Suprapubic skin (tissue), 3 donors: Measurements from ENCODE around the gene GPD2.

Experiments
- CTCF ChIP-seq, 2 donors: fragments of 200-600 bp in 1 of 2; fragments of 450-650 bp in 1 of 2; sonication (generic) in 1 of 2; IDR thresholded peaks; one replicate each; pipeline ENCODE4 v1.5.1; 2016 to 2019; ENCODE audit warnings: antibody characterized with exemption in 2 of 2, mild to moderate bottlenecking in 1 of 2, moderate library complexity in 1 of 2
- POLR2A ChIP-seq, 2 donors: fragments of 450-650 bp; IDR thresholded peaks; one replicate each; pipeline ENCODE4 v1.6.1; 2017; ENCODE audit warnings: antibody characterized with exemption in 2 of 2, mild to moderate bottlenecking in 2 of 2, moderate library complexity in 2 of 2

DNA sequence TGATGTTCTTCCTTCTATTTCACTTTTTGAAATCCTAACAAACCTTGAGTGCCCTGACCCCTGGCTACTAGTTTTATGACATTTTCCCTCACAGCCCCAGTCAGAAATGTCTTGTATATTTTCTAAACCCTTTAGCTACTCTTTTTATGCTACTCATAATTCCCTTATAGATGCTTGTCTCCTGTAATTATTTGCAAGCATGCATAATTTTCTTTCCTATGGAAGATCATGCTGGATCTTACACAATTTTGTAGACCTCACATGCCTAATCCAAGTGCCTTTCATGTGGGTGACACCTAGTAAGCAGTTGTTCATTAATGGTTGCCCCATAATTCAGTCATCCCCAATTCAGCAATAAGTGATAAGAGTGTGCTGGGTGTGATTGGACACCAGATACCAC, 6.9 kb downstream of the GPD2 start:
- TF ChIP-seq CTCF (IDR thresholded peaks at IDR 0.05), result no peak
- no peak for TF ChIP-seq POLR2A (IDR thresholded peaks at IDR 0.05)
